Astrocyte (in vitro differentiated cells and primary cell): Measurements from ENCODE around the gene OR52R1. TPM values are rescaled to one million over a fixed set of nuclear protein-coding genes. Genes with fewer than 3 reads are reported as not detected.
"Not testable (repeated sequence)": the region's sequence is repeated elsewhere in the genome, so short reads cannot be mapped to it uniquely, and the experiment has no call there.

Experiments used
- DNase-seq: peaks from one replicate; pipeline ENCODE4 v3.0.0-alpha.2; 2010; ENCODE audit warnings: low read depth
- FAIRE-seq: peaks from 2 replicates; lab custom pipeline; 2011; peaks lifted over from hg19 to GRCh38; lab: Jason Lieb, UNC
- H2AFZ ChIP-seq: 2 replicates; pipeline ENCODE4 v1.6.0; 2012; ENCODE audit warnings: low read depth, low read length, inconsistent platforms
- H3K27ac ChIP-seq: 2 replicates; pipeline ENCODE4 v1.5.1; 2011; ENCODE audit warnings: low read depth, low read length, inconsistent platforms
- H3K27me3 ChIP-seq: 2 replicates; pipeline ENCODE4 v1.6.0; 2011; ENCODE audit warnings: low read length, inconsistent platforms; ENCODE audit not compliant: insufficient read depth
- H3K36me3 ChIP-seq: 2 replicates; pipeline ENCODE4 v1.5.1; 2011; ENCODE audit warnings: low read length, inconsistent platforms; ENCODE audit not compliant: insufficient read depth
- H3K4me1 ChIP-seq: 2 replicates; pipeline ENCODE4 v1.5.1; 2011; ENCODE audit warnings: low read length, inconsistent platforms; ENCODE audit not compliant: insufficient read depth
- H3K4me2 ChIP-seq: 2 replicates; pipeline ENCODE4 v1.6.0; 2012; ENCODE audit warnings: low read length, inconsistent platforms
- H3K4me3 ChIP-seq: 2 replicates; pipeline ENCODE4 v1.5.1; 2011; ENCODE audit warnings: low read depth, mild to moderate bottlenecking, low read length, inconsistent platforms; ENCODE audit not compliant: insufficient read depth
- H3K79me2 ChIP-seq: 2 replicates; pipeline ENCODE4 v1.6.0; 2012; ENCODE audit warnings: mild to moderate bottlenecking, low read length, inconsistent platforms; ENCODE audit not compliant: insufficient read depth
- H3K9ac ChIP-seq: 2 replicates; pipeline ENCODE4 v1.6.0; 2012; ENCODE audit warnings: mild to moderate bottlenecking, low read length, inconsistent platforms
- H3K9me3 ChIP-seq: 2 replicates; pipeline ENCODE4 v1.5.1; 2012; ENCODE audit warnings: low read depth, mild to moderate bottlenecking, low read length, inconsistent platforms; ENCODE audit not compliant: insufficient read depth
- H4K20me1 ChIP-seq: 2 replicates; pipeline ENCODE4 v1.6.0; 2012; ENCODE audit warnings: low read length, inconsistent platforms; ENCODE audit not compliant: insufficient read depth
- H3K27ac Mint-ChIP-seq: one replicate; pipeline ENCODE4 v1.8.0; 2021; ENCODE audit warnings: mild to moderate bottlenecking, mixed read lengths; ENCODE audit not compliant: unreplicated experiment
- H3K27me3 Mint-ChIP-seq: one replicate; pipeline ENCODE4 v1.8.0; 2021; ENCODE audit warnings: low read depth, mixed read lengths; ENCODE audit not compliant: unreplicated experiment
- H3K36me3 Mint-ChIP-seq: one replicate; pipeline ENCODE4 v1.8.0; 2021; ENCODE audit warnings: low read depth, mixed read lengths; ENCODE audit not compliant: unreplicated experiment
- H3K4me1 Mint-ChIP-seq: one replicate; pipeline ENCODE4 v1.8.0; 2021; ENCODE audit warnings: low read depth, mixed read lengths; ENCODE audit not compliant: unreplicated experiment
- H3K4me3 Mint-ChIP-seq: one replicate; pipeline ENCODE4 v1.8.0; 2021; ENCODE audit warnings: mild to moderate bottlenecking, moderate library complexity, mixed read lengths; ENCODE audit not compliant: unreplicated experiment
- H3K9me3 Mint-ChIP-seq: one replicate; pipeline ENCODE4 v1.8.0; 2021; ENCODE audit warnings: mild to moderate bottlenecking, mixed read lengths; ENCODE audit not compliant: unreplicated experiment
- CTCF ChIP-seq: IDR thresholded peaks from 2 replicates; pipeline ENCODE4 v1.5.1; 2011; ENCODE audit warnings: low read depth, mild to moderate bottlenecking, inconsistent platforms, low read length, moderate library complexity; ENCODE audit not compliant: insufficient read depth
- EZH2 ChIP-seq: IDR thresholded peaks from 2 replicates; pipeline ENCODE4 v1.6.1; 2012; ENCODE audit warnings: mild to moderate bottlenecking, low read length, inconsistent platforms; ENCODE audit not compliant: insufficient read depth
- total RNA-seq: library from RNA; stranded (reverse); gene quantifications from 2 replicates; pipeline ENCODE4 v1.2.1, GENCODE V29; 2021

Gene OR52R1
- total RNA-seq, 1 donor from 2014 or later: not detected

GRCh38 chr11:4809246-4809645 is 5.1 kb upstream of the OR52R1 start:
- Mint-ChIP-seq H3K4me3 (no peak overlapping the region), H3K36me3 (no peaks in the 10 kb centered on the region), H3K9me3 (no peaks in the 10 kb centered on the region), H3K27me3 (no peaks in the 10 kb centered on the region), H3K27ac (no peak overlapping the region), H3K4me1 (peaks cover 2% of the 10 kb centered on the region)
- H3K27me3 ChIP-seq: no peaks in the 10 kb centered on the region
- TF ChIP-seq CTCF (no peak), EZH2 (no peak)
- H3K4me1 ChIP-seq: no peaks in the 10 kb centered on the region
- no peaks in the 10 kb centered on the region for H3K9me3 ChIP-seq
- no peaks in the 10 kb centered on the region for H4K20me1 ChIP-seq
- H3K9ac ChIP-seq: no peak overlapping the region
- H3K4me2 ChIP-seq: no peak overlapping the region
- H2AFZ ChIP-seq: no peak overlapping the region
- no peak overlapping the region for H3K27ac ChIP-seq
- no peaks in the 10 kb centered on the region for H3K36me3 ChIP-seq
- FAIRE-seq (no peak), DNase-seq (no peak)
- H3K4me3 ChIP-seq: no peak overlapping the region
- no peaks in the 10 kb centered on the region for H3K79me2 ChIP-seq

GRCh38 chr11:4808476-4808875 is 4.3 kb upstream of the OR52R1 start:
- no peak overlapping the region for H3K27ac Mint-ChIP-seq
- H3K4me3 Mint-ChIP-seq: no peak overlapping the region
- TF ChIP-seq CTCF (no peak), EZH2 (no peak)
- no peaks in the 10 kb centered on the region for H3K9me3 ChIP-seq
- H3K79me2 ChIP-seq: no peaks in the 10 kb centered on the region
- H3K4me3 ChIP-seq: no peak overlapping the region
- no peak overlapping the region for H3K9ac ChIP-seq
- no peaks in the 10 kb centered on the region for H3K9me3 Mint-ChIP-seq
- no peak overlapping the region for H2AFZ ChIP-seq
- DNase-seq (no peak), FAIRE-seq (no peak)
- H3K27me3 ChIP-seq: no peaks in the 10 kb centered on the region
- H3K4me1 Mint-ChIP-seq: peaks cover 2% of the 10 kb centered on the region
- no peaks in the 10 kb centered on the region for H3K27me3 Mint-ChIP-seq
- no peaks in the 10 kb centered on the region for H3K36me3 ChIP-seq
- H3K27ac ChIP-seq: no peak overlapping the region
- no peaks in the 10 kb centered on the region for H3K4me1 ChIP-seq
- no peaks in the 10 kb centered on the region for H4K20me1 ChIP-seq
- no peaks in the 10 kb centered on the region for H3K36me3 Mint-ChIP-seq
- no peak overlapping the region for H3K4me2 ChIP-seq

- H3K27me3 Mint-ChIP-seq, H3K4me3 Mint-ChIP-seq, H3K36me3 Mint-ChIP-seq, FAIRE-seq, H3K4me3 ChIP-seq, H3K9me3 ChIP-seq, H3K9me3 Mint-ChIP-seq, H2AFZ ChIP-seq, H3K4me1 ChIP-seq, H3K9ac ChIP-seq, H3K36me3 ChIP-seq, H4K20me1 ChIP-seq, H3K27ac Mint-ChIP-seq, DNase-seq, H3K4me1 Mint-ChIP-seq, H3K4me2 ChIP-seq, H3K79me2 ChIP-seq, H3K27me3 ChIP-seq, H3K27ac ChIP-seq: not testable (repeated sequence)
These were observed 2.9 kb downstream of the OR52R1 start for GRCh38 chr11:4801316-4801715.
